Lower leg skin (tissue), 4 donors: ENCODE measurements around the gene MAPK8IP3. TPM values are rescaled to one million over a fixed set of nuclear protein-coding genes. Genes with fewer than 3 reads are reported as not detected.

Experiments
- DNase-seq, 2 donors: peaks; one replicate each; pipeline ENCODE4 v3.0.0-alpha.2; 2019; ENCODE audit warnings: low spot score in 2 of 2
- H3K4me3 ChIP-seq: fragments of 200-600 bp; sonication (generic); 2 replicates; pipeline ENCODE4 v1.5.1; 2017; ENCODE audit warnings: mild to moderate bottlenecking, low read depth; ENCODE audit not compliant: poor library complexity, severe bottlenecking
- POLR2A ChIP-seq, 2 donors: fragments of 450-650 bp; IDR thresholded peaks; one replicate each; pipeline ENCODE4 v1.6.1; 2016 to 2017; ENCODE audit warnings: antibody characterized with exemption in 2 of 2, mild to moderate bottlenecking in 1 of 2, moderate library complexity in 1 of 2
- WGBS, 2 donors: methylation state at CpG; one replicate each; pipeline ENCODE4 v1.1.5; 2018; 5-methylcytosine and 5-hydroxymethylcytosine counted together
- intact Hi-C: fragments of 100-400 bp; cut with DNase I; formaldehyde crosslinking; loops from one replicate; pipeline ENCODE4 v1.15.0; 2023; ENCODE audit warnings: low total_unique reads
- total RNA-seq, 4 donors: library from RNA; depleted of rRNA; stranded (reverse); fragments of >200 nt; gene quantifications; one replicate each; pipeline ENCODE4 v1.1.0, GENCODE V29; 2016
- TF ChIP-seq, protein P1 (sequence below), 3 donors: fragments of 450-650 bp; IDR thresholded peaks; one replicate each; pipeline ENCODE4 v1.5.1; 2016; ENCODE audit warnings: antibody characterized with exemption in 3 of 3, mild to moderate bottlenecking in 3 of 3, moderate library complexity in 2 of 3

The MAPK8IP3 gene
- total RNA-seq, 4 donors from 2014 or later, result 59.9 to 95.8 (median 62.9) TPM

DNA sequence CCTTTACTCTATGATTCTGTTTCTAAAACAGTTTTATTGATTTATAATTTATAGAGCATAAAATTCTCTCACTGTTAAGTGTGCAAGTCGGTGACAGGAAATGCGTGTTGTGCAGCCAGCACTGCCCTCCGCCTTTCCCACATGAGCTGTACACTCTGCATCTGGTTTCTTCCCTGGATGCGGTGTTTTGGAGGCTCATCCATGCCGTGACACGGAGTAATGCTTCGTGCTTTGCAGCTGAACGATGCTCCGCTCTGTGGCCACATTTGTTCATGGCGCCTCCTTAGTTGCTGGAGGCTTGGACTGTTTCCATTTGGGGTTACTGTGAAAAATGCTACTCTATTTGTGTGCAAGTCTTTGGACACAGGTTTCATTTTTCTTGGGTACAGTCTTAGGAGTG lies 94.7 kb downstream of the MAPK8IP3 start:
- no peak for DNase-seq
- TF ChIP-seq POLR2A (IDR thresholded peaks at IDR 0.05), result no peak
- TF ChIP-seq, protein P1, sequence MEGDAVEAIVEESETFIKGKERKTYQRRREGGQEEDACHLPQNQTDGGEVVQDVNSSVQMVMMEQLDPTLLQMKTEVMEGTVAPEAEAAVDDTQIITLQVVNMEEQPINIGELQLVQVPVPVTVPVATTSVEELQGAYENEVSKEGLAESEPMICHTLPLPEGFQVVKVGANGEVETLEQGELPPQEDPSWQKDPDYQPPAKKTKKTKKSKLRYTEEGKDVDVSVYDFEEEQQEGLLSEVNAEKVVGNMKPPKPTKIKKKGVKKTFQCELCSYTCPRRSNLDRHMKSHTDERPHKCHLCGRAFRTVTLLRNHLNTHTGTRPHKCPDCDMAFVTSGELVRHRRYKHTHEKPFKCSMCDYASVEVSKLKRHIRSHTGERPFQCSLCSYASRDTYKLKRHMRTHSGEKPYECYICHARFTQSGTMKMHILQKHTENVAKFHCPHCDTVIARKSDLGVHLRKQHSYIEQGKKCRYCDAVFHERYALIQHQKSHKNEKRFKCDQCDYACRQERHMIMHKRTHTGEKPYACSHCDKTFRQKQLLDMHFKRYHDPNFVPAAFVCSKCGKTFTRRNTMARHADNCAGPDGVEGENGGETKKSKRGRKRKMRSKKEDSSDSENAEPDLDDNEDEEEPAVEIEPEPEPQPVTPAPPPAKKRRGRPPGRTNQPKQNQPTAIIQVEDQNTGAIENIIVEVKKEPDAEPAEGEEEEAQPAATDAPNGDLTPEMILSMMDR (IDR thresholded peaks at IDR 0.05), result no peak
- intact Hi-C loops, result no loop called here
- no peak overlapping the region for H3K4me3 ChIP-seq
- 65 to 71% methylated on average over 10 of the region's 10 CpGs for whole genome bisulfite sequencing, 2 donors

DNA sequence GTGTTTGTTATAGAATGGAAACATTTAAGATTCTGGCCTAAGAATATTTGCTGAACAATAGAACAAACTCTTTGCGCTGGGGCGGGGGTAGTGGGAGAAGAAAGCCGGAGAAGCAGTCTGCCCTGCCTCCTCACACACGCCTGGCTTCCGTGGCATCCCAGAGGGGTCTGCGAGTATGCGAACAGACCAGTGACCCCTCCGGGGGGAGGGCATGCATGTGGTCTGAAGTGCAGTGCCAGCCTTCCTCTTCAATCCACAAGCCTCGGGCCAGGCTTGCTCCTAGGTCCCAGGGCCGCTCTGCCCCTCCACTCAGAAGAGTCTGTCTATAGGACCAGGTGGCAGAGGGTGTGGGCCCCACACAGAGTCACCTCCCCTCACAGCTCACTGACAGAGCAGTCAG lies 101.6 kb downstream of the MAPK8IP3 start:
- no peak overlapping the region for H3K4me3 ChIP-seq
- no peak for DNase-seq
- WGBS, 2 donors, result 84 to 88% methylated on average over 10 of the region's 10 CpGs
- TF ChIP-seq, protein P1 (IDR thresholded peaks at IDR 0.05), result no peak
- no peak for TF ChIP-seq POLR2A (IDR thresholded peaks at IDR 0.05)
- intact Hi-C loops, result no loop called here

GRCh38 chr16:1808691-1809090 lies 102.7 kb downstream of the MAPK8IP3 start:
- intact Hi-C loops, result no loop called here
- TF ChIP-seq POLR2A (IDR thresholded peaks at IDR 0.05), result no peak
- TF ChIP-seq, protein P1 (IDR thresholded peaks at IDR 0.05), result no peak
- no peak overlapping the region for H3K4me3 ChIP-seq
- WGBS, 2 donors, result 81% methylated on average over 18 of the region's 18 CpGs
- no peak for DNase-seq

DNA sequence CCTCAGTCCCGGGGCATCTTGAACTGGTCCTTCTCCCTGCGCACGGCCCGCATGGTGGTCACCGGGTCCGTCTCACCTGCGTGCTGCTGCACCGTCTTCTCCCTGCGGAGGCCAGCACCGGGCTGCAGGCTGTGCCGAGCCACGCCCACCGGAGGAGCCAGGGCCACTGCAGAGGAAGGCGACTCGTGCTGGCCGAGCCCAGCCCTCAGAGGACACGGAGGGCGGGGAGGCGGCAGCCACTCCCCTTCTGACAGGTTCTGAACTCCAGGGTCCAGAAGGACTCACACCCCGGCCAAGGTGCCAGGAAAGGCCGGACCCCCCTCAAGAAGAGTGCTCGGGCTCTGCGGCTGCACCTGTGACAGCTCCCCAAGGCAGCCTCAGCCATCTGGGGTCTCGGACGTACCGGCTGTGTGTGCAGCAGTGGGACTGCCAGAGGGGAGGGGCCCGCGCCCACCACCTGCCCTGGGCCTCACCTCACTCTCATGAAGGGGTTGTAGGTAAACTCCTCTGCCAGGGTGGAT lies 103.3 kb downstream of the MAPK8IP3 start:
- no peak overlapping the region for H3K4me3 ChIP-seq
- TF ChIP-seq, protein P1 (IDR thresholded peaks at IDR 0.05), result no peak
- no peak for TF ChIP-seq POLR2A (IDR thresholded peaks at IDR 0.05)
- WGBS, 2 donors, result 76 to 81% methylated on average over 19 to 21 of the region's 28 CpGs
- DNase-seq, result no peak
- intact Hi-C loops, result no loop called here

GRCh38 chr16:1810106-1810505 lies 104.1 kb downstream of the MAPK8IP3 start:
- intact Hi-C loops, result no loop called here
- H3K4me3 ChIP-seq, result no peak overlapping the region
- 94 to 96% methylated on average over 16 of the region's 16 CpGs for WGBS, 2 donors

More at GRCh38 chr16:1810106-1810505, 104.1 kb downstream of the MAPK8IP3 start:
- DNase-seq, result no peak
- TF ChIP-seq, protein P1 (IDR thresholded peaks at IDR 0.05), result no peak
- TF ChIP-seq POLR2A (IDR thresholded peaks at IDR 0.05), result no peak
